Panc1 (cell line): ENCODE measurements around the gene LYSMD2. TPM values are rescaled to one million over a fixed set of nuclear protein-coding genes. Genes with fewer than 3 reads are reported as not detected.

ENCODE experiments used
- ATAC-seq: fragments of 200-7000 bp; cut with Tn5 transposase; 2 replicates; pipeline ENCODE4 v1.9.1; 2020; ENCODE audit warnings: mild to moderate bottlenecking, moderate library complexity
- BruUV-seq: library from RNA; stranded (reverse); fragments of 400-500 nt; replicated peaks from 2 replicates; lab custom pipeline; 2021; lab: Mats Ljungman, UMichigan
- CTCF ChIA-PET: fragments of 300-600 bp; sonication (Branson Sonifier 250); formaldehyde crosslinking; loops from one replicate; lab custom pipeline; 2022; ENCODE audit warnings: antibody characterized with exemption; lab: Charles Lee
- POLR2A ChIA-PET: fragments of 300-600 bp; sonication (Branson Sonifier 250); formaldehyde crosslinking; loops from one replicate; lab custom pipeline; 2022; ENCODE audit warnings: antibody characterized with exemption; lab: Charles Lee
- DNase-seq: peaks from one replicate; pipeline ENCODE4 v3.0.0-alpha.2; 2010; ENCODE audit warnings: low read depth, low spot score
- H3K27ac ChIP-seq: 2 replicates; pipeline ENCODE4 v1.5.1; 2011; ENCODE audit warnings: mild to moderate bottlenecking, low read length, inconsistent platforms
- H3K27me3 ChIP-seq: fragments of 200-500 bp; sonication (Bioruptor generic); 2 replicates; pipeline ENCODE4 v1.6.0; 2014; ENCODE audit warnings: low read length, inconsistent platforms; ENCODE audit not compliant: control insufficient read depth, insufficient read depth
- H3K36me3 ChIP-seq: fragments of 200-500 bp; sonication (Bioruptor generic); 2 replicates; pipeline ENCODE4 v1.5.1; 2014; ENCODE audit warnings: inconsistent platforms, mild to moderate bottlenecking, low read length, moderate library complexity; ENCODE audit not compliant: control insufficient read depth, insufficient read depth
- H3K4me1 ChIP-seq: 2 replicates; pipeline ENCODE4 v1.5.1; 2011; ENCODE audit warnings: inconsistent platforms, mild to moderate bottlenecking, low read length, moderate library complexity; ENCODE audit not compliant: control insufficient read depth, insufficient read depth
- H3K4me3 ChIP-seq, 2 experiments: 2 replicates each; pipeline ENCODE4 v1.5.1; 2011 to 2012; ENCODE audit warnings: low read depth in 2 of 2, low read length in 2 of 2, mild to moderate bottlenecking in 2 of 2, inconsistent platforms in 1 of 2, moderate library complexity in 1 of 2
- H3K9me3 ChIP-seq: fragments of 200-500 bp; sonication (Bioruptor generic); 2 replicates; pipeline ENCODE4 v1.5.1; 2014; ENCODE audit warnings: low read depth, mild to moderate bottlenecking, inconsistent platforms, low read length, moderate library complexity; ENCODE audit not compliant: control insufficient read depth, insufficient read depth
- POLR2AphosphoS5 ChIP-seq: IDR thresholded peaks from 2 replicates; pipeline ENCODE4 v1.6.1; 2012; ENCODE audit warnings: mild to moderate bottlenecking, low read depth, low read length, moderate library complexity
- SIN3A ChIP-seq: IDR thresholded peaks from 2 replicates; pipeline ENCODE4 v1.6.1; 2012; ENCODE audit warnings: low read depth, mild to moderate bottlenecking, low read length, moderate library complexity, borderline replicate concordance; ENCODE audit not compliant: insufficient read depth
- TCF7L2 ChIP-seq: IDR thresholded peaks from 2 replicates; pipeline ENCODE4 v1.6.1; 2011; ENCODE audit warnings: mild to moderate bottlenecking, low read depth, low read length, inconsistent platforms
- in situ Hi-C: cut with HindIII; loops from 2 replicates; pipeline ENCODE4 v1.10.0; 2016; ENCODE audit warnings: low sequenced_read_pairs, low pct_unique_long_range_greater_than_20kb
- intact Hi-C: fragments of 100-400 bp; cut with micrococcal nuclease; formaldehyde crosslinking; loops from one replicate; pipeline ENCODE4 v1.10.0; 2022; ENCODE audit not compliant: unreplicated experiment
- total RNA-seq: library from RNA; stranded (reverse); gene quantifications from one replicate; pipeline ENCODE4 v1.2.1, GENCODE V29; 2021; ENCODE audit not compliant: unreplicated experiment
- TF ChIP-seq, protein P1 (sequence below), 2 experiments: IDR thresholded peaks; 2 replicates each; pipeline ENCODE4 v1.6.1; 2011 to 2012; ENCODE audit warnings: low read depth in 2 of 2, control low read depth in 1 of 2, low read length in 1 of 2, mild to moderate bottlenecking in 1 of 2, moderate library complexity in 1 of 2; ENCODE audit not compliant: insufficient read depth in 1 of 2
- TF ChIP-seq, protein P2 (sequence below): fragments of 450-650 bp; IDR thresholded peaks from 2 replicates; pipeline ENCODE4 v1.5.1; 2017; ENCODE audit warnings: mild to moderate bottlenecking

The LYSMD2 gene
- total RNA-seq, 1 experiment from 2014 or later = 17.2 TPM

DNA sequence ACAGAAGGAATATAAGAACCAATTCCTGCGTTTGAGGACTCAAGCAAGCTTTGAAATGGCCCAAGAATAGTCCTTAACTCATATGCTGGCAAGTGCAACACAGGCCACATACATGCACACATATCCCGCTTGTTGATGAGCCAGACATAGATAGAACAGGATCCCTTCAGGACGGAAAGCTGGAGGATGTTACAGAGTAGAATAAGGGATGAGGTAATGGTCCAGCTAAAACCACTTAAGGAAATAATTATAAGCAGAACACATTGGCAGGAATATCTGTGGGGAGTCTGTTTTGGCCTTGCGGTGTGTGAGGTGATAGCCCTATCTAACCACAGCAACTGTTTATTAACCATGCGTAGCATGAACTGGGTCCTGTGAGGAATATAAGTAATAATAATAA lies 31.2 kb downstream of the LYSMD2 start:
- no TSS peak for BruUV-seq
- intact Hi-C loops = no loop called here
- TF ChIP-seq TCF7L2 = no peak
- TF ChIP-seq, protein P1, sequence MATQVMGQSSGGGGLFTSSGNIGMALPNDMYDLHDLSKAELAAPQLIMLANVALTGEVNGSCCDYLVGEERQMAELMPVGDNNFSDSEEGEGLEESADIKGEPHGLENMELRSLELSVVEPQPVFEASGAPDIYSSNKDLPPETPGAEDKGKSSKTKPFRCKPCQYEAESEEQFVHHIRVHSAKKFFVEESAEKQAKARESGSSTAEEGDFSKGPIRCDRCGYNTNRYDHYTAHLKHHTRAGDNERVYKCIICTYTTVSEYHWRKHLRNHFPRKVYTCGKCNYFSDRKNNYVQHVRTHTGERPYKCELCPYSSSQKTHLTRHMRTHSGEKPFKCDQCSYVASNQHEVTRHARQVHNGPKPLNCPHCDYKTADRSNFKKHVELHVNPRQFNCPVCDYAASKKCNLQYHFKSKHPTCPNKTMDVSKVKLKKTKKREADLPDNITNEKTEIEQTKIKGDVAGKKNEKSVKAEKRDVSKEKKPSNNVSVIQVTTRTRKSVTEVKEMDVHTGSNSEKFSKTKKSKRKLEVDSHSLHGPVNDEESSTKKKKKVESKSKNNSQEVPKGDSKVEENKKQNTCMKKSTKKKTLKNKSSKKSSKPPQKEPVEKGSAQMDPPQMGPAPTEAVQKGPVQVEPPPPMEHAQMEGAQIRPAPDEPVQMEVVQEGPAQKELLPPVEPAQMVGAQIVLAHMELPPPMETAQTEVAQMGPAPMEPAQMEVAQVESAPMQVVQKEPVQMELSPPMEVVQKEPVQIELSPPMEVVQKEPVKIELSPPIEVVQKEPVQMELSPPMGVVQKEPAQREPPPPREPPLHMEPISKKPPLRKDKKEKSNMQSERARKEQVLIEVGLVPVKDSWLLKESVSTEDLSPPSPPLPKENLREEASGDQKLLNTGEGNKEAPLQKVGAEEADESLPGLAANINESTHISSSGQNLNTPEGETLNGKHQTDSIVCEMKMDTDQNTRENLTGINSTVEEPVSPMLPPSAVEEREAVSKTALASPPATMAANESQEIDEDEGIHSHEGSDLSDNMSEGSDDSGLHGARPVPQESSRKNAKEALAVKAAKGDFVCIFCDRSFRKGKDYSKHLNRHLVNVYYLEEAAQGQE (IDR thresholded peaks at IDR 0.05; ENCODE audit: insufficient read depth in 1 of 2, low read depth in 2 of 2, low read length in 1 of 2) = no peak
- TF ChIP-seq, protein P2, sequence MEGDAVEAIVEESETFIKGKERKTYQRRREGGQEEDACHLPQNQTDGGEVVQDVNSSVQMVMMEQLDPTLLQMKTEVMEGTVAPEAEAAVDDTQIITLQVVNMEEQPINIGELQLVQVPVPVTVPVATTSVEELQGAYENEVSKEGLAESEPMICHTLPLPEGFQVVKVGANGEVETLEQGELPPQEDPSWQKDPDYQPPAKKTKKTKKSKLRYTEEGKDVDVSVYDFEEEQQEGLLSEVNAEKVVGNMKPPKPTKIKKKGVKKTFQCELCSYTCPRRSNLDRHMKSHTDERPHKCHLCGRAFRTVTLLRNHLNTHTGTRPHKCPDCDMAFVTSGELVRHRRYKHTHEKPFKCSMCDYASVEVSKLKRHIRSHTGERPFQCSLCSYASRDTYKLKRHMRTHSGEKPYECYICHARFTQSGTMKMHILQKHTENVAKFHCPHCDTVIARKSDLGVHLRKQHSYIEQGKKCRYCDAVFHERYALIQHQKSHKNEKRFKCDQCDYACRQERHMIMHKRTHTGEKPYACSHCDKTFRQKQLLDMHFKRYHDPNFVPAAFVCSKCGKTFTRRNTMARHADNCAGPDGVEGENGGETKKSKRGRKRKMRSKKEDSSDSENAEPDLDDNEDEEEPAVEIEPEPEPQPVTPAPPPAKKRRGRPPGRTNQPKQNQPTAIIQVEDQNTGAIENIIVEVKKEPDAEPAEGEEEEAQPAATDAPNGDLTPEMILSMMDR = no peak
- no peak for TF ChIP-seq POLR2AphosphoS5
- TF ChIP-seq SIN3A = no peak
- in situ Hi-C loops = no loop called here
- ChIA-PET CTCF (interaction anchor here (0.5 to 1.8 kb wide), 2 partner anchors 70 to 257 kb away, joined by 5 to 6 read pairs; no protein-coding TSS in a partner anchor), POLR2A (no interaction called here)
- Histone ChIP-seq H3K27ac (no peak overlapping the region), H3K9me3 (no peaks in the 10 kb centered on the region), H3K4me1 (no peaks in the 10 kb centered on the region), H3K27me3 (peaks cover 8% of the 10 kb centered on the region; the same call in 1 of the 2 replicates), H3K4me3 (no peak overlapping the region), H3K36me3 (no peaks in the 10 kb centered on the region)
- no peak for DNase-seq
- no peak for ATAC-seq

DNA sequence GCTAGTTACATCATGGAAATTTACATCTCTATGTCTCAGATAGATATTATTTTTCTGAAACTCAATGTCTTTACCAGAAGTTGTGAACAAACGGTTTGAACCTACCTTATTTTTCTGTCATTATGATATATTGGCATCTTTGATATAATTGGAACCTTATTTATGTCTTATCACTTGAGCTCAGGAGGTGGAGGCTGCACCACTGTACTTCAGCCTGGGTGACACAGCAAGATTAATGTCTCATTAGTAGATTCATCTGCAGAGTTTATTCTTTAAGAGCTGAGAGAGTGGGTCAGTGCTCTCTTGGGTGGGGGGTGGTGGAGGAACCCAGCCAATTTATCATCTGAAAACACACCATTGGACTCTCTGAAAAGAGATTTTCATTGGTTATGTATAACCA lies 34.7 kb downstream of the LYSMD2 start:
- BruUV-seq = no TSS peak
- no peaks in the 10 kb centered on the region for H3K4me1 ChIP-seq
- no peak overlapping the region for H3K4me3 ChIP-seq
- no peak for DNase-seq
- TF ChIP-seq, protein P2 = no peak
- no peak for TF ChIP-seq SIN3A
- TF ChIP-seq, protein P1 (IDR thresholded peaks at IDR 0.05; ENCODE audit: insufficient read depth in 1 of 2, low read depth in 2 of 2, low read length in 1 of 2) = no peak
- TF ChIP-seq POLR2AphosphoS5 = no peak
- no peaks in the 10 kb centered on the region for H3K9me3 ChIP-seq
- H3K27ac ChIP-seq = no peak overlapping the region
- ChIA-PET CTCF (no interaction called here), POLR2A (interaction anchor here (0.6 kb wide), 1 partner anchor 35 kb away, joined by 3 read pairs; the partner anchor contains the start of gene LYSMD2)
- in situ Hi-C loops = no loop called here
- intact Hi-C loops = no loop called here
- H3K27me3 ChIP-seq = peaks cover 36% of the 10 kb centered on the region
- ATAC-seq = no peak
- H3K36me3 ChIP-seq = no peaks in the 10 kb centered on the region
